HG03039 (cell line): ENCODE data around the gene ANKH.

ENCODE experiments used
- ATAC-seq: cut with Tn5 transposase; IDR thresholded peaks from one replicate; pipeline ENCODE4 v1.9.1; 2021; ENCODE audit warnings: mild to moderate bottlenecking, moderate library complexity; ENCODE audit not compliant: unreplicated experiment

The ANKH gene

DNA sequence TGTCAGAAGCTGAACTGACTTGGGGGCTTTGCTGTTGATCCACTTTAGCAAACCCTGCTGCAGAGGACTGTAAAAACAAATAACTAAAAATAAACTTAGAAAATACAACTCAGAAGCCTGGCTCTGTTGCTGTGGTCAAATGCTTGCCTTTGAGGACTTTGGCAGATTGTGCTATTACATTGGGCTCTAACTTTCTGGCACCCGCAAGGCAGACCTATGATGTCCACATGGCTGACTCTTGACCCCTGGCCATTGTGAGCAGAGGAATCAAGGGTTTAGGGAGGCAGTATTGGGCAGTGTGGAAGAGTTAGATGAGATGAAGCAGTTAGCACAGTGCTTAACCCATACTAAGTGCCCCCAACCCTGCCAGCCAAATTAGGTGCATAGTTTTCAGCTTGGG lies 173.1 kb downstream of the ANKH start:
- ATAC-seq = no peak

DNA sequence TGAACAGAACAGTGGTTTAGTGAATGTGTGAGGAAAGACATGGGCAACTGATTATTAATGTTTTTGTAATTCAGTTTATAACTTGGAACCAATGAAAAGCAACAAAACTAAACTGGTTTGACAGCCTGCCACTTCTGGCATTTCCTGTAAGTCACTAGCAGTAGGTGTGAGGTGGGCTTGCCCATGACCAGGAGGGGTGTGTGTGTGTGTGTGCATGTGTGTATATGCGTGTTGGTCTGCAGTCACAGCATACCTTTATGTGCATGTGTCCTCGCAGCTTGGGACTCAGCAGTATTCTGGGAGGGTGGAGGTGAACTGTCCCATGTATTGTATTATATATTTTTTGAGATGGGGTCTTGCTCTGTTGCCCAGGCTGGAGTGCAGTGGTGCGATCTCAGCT lies 174.7 kb downstream of the ANKH start:
- no peak for ATAC-seq

DNA sequence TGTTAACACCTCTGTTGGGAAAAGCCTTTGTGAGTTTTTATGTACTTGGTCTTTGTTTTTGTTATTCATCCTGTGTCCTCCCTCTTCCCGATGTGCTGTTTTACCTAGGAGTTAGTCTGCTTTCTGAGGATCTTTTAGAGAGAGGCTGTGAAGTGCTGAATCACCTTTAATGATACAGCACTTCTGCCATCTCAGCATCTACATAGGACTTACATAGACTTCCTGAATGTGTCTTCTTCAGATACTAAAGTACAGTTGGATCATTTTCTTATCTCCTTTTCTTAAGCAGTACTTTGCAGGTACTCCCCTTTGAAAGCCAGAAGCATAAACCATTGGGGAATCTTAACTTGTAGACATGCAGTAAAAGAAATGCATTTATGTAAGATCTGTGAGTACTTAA lies 175.5 kb downstream of the ANKH start:
- ATAC-seq = no peak

DNA sequence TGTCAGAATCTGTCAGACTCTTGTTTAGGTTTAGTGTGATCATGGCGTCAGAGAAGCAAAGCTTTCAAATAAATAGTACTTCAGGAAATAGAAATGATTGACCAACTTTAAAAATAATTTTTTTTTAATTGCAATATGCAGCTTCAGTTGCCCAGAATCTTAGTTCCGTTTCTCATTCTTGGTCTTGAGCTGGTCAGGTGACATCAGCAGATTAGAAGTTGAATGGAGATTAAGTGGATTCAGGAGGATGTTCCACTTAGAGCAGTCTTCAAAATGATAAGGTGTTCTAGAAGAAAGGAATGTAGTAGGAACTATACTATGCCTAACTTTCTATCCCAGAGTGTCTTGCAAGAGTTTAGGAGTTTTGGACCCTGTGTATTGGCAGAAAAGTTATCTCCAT lies 176.4 kb downstream of the ANKH start:
- no peak for ATAC-seq

DNA sequence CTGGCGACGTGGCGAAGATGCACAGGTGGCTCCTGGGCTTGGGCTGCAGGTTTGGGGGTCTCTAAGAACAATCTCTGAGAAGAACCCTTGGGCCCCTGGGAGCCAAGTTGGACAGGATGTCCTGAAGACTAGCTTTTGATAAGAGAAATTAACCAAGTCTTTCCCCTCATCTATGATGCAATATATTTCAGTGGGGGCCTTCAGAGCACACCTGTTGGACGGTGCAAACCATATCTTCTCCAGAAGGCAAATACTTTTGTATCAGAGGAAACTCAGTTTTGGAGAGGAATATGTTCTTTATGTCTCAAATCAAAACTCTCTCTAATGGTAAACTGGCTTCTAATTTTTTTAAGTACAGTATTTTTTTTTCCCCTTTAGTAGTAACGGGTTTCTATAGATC lies 178.5 kb downstream of the ANKH start:
- ATAC-seq = no peak

DNA sequence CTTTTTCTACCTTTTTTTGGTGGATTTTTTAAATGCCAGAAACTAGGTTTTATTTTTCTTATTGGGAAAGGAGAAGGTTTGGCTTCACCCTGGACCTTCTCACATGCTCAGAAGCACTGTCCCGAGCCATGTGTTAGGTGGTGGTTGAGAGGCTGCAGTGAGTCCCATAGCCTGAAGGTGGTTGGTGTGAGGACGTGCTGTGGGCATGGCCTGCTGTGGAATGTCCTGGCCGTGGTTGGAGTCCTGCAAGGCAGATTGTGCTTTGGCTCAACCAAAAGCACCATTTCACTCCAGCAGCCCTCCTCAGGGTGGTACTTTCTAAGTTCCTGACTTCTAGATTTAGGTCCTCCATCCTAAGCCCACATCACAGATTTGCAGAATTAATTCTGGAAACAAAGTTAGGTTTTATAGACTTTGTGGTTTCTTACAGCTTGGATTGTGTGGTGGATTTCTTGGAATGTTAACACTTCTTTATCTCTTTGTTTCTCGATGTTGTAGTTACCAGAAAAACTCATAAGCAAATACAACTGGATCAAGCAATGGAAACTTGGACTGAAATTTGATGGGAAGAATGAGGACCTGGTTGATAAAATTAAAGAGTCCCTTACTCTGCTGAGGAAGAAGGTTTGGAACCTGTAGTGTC lies 184.4 kb downstream of the ANKH start:
- no peak for ATAC-seq

DNA sequence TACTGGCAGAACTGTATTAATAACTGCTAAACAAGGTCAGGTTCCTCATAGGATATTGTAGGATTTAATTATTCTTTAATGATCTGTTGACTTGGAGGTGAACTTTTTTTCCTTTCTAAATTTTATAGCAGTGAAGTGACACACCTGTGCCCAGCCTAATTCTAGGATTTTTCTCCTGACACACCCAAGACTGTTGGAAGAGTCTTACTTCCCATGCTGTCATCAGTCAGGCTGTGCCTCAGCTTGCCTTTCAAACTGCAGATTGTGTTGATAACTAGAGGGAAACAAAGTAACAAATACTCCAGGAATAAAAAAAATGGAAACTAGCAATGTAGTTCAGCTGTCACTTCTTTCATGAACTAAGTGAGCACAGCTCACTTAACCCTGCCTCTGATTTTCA lies 185.1 kb downstream of the ANKH start:
- ATAC-seq = no peak

DNA sequence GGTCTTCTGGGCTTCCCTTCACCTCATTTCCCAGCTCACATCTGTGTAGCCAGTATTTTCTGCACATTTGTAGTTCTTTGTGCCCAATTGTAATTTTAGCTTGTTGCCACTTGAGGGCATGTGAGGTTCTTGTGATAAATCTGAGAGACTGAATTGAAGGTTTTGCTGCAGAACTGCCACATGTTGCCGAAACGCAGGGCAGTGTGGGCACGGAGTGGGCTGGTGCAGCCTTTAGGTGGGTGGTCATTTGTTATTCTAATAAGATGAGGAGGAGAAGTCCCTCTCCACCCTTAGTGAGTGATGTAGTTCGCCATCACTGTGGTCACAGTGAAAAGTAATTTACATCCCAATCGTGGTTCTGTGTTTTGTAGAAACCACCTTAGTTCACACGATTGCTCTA lies 185.8 kb downstream of the ANKH start:
- peak; percentile 96 for ATAC-seq

DNA sequence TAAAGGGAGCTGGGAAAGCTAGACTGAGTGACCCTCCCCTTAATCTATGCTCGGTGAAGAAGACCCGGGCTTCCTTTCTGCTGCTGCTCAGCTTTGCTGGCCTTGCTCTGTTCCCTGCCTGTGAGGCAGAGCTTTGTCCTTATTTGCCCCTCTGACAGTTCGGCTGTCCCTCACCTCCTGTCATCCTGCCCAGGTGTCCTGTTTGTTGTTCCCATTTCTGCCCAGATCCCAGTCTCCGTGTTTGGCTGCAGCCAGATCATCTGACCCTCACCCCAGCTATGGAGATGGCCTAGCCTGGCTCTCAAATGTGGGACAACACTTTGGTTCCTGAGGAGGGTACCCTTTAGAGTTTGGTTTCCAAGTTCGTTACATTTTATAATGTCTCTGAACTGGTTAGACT lies 186.8 kb downstream of the ANKH start:
- ATAC-seq = no peak

DNA sequence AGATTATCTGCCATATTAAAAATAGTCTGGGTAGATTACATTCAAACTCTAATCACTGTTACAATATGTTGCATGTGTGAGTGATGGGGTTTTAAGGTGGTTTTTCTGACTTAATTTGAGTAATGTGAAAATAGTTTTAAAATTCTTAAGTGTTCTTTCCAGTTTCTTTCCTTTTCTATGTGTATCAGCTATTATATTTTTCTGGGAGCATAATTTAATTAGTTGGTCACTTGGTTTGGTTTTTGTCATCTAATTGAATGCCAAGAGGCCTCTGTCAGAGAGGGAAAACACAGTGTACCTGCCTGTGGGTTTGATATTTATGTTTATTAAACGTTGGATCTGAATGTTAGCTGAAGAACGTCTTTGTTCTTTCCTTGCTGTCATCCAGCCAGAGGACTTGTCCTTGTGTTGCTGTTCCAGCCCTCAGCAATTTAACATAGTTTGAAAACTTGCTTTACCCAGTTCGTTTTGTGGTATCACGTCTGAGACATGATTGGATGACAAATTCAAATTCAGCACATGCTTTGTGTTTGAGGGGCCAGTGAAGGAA lies 187.6 kb downstream of the ANKH start:
- ATAC-seq = no peak

DNA sequence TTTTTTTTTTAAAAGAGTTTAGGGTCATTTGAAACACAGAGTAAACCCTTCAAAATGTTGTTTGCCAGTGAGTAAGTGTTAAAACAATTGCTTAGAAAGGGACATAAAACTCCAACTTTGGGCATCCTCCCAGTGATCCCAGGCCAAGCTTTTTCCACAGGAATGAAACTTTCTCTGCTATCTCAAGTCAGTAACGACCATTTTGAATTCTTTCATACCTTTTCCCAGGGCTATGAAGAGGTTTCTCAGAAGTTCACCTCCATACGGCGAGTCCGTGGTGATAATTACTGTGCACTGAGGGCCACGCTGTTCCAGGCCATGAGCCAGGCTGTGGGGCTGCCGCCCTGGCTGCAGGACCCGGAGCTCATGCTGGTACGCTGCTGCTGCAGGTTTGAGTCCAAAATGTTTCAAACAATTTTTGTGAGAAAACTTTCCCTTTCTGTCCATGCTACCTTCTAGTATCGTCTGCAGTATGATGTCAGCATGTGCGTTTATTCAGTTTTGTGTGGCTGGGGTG lies 190.3 kb downstream of the ANKH start:
- no peak for ATAC-seq

DNA sequence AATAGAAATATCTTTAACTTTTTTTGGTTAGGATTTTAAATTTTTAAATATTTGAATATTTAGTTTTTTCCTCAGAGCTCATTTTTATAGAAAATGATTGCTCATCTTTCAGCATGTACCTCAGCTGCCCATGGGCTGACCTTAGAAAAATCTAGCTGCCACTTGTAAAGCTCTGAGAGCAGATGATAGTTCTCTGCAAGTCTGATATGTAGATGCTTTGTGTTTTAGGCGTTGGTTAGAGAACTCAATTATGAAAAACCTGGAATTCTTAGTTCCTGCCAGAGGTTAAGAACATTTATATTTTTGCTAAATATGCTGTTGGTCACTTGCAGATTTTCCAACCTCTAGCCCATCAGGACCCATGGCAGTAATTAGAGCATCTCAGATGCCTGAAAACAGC lies 192.0 kb downstream of the ANKH start:
- ATAC-seq = no peak

DNA sequence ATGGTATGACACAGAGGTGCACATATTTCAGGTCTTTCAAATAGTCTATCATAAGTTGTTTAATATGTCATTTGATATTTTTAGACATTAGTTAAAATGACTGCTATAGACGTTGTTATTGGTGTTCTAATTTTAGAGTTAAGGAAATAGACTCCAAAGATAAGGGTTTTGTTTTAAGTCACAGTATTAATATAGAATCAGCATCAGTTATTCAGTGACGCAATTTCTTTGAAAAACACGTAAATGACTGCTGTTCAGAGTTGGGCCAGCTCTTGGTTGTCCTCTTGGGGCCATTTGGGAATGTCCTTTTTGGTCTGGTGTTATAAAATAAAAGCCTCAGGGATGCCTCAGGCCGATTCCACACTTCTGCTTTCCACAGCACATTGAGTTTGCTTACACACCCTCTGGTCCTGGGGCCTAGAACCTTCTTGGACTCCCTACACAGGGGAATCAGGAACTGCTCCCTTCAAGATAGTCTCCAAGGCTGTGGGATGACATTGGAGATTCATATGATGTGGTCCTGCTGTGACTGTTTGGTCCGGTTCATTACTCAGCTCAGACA lies 192.7 kb downstream of the ANKH start:
- no peak for ATAC-seq

DNA sequence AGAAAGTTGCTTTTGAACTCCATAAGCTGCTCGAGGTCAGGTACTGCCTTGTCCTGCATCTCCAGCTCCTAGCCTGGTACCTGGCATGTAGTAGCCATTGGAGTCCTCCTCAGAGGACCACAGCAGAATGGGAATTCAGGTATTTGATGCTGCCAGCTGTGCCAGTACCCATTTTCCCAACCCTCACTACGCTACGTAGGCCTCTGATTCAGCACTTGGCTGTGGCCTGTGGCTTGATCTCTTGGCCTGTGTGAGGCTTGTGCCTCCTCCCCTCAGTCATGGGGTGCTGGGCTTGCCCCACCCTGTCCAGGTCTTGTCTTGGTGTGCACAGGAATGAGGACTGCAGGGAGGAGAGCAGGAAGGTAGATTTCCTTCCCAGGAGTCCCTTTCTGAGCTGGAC lies 195.3 kb downstream of the ANKH start:
- peak; percentile 39 for ATAC-seq

DNA sequence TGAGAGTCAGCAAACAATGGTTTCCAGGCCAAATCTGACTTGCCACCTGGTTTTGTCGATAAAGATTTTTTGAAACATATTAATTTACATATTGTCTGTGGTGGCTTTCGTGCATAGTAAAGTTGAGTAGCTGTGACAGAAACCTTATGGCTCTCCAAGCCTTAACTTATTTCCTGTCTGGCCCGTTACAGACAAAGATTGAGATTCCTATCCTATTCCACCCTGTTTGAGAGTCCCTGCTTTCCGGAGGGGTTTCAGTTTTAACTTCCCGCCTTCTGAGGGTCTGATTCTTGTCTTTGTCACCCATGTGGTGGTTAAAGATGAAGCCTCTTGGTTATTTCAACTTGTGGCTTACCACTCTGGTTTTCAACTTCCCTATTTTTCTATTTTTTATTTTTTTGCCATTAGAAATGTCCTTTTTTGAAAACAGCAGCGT lies 195.7 kb downstream of the ANKH start:
- ATAC-seq = peak; percentile 32

DNA sequence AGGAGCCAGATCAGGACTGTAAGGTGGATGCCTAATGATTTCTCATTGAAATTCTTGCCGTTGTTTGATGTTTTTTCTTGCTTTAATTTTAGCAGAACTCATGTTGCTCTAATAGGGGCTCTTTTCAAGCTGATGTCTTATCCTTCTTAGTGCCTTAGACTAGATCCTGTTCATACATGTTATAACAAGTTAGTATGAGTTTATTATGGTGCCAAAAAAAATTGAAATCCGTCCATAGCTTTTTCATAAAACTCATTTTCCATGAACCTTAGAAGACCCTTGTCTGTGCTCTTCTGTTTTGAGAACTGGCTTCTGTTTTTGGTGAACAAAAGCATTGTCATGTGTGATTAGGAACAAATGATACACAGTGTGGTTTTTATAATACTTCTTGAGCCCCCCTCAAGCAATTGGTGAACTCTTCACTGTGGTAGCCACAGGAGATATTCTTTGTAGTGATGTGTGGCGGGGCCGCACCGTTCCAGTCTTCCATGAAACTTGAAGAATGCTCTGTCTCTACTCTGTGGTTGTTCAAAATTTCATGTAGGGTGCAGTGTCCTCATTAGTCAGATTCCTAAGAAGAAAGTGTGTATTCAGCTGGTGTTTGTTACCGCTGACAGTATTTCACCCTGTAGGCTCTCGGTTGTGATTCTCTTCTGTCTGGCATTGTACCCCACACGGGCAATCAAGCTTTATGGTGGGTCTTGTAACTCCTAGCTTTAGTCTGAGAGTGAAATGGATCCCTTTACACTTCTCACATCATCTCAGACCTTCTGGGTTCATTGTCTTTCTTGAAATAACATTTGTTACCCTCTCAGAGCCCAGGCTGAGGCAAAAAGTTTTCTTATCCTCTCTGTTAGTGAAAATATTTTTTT lies 196.4 kb downstream of the ANKH start:
- ATAC-seq = peak; percentile 1

DNA sequence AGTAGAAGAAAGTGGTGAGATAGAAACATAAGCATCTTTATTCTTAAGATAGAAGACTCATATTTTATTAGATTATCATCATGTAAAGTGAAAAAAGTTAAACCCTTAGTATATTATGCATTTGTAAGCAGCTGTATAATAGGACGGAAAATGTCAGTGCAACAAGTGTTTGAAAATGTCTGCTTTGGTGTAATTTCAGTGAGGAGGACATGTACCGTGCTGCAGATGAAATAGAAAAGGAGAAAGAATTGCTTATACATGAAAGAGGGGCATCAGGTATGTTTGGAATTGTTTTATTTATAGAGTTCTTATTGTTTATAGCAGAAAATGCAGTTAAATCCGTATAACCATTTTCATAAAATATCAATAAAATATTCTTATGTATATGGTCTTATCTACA lies 198.1 kb downstream of the ANKH start:
- ATAC-seq = no peak

DNA sequence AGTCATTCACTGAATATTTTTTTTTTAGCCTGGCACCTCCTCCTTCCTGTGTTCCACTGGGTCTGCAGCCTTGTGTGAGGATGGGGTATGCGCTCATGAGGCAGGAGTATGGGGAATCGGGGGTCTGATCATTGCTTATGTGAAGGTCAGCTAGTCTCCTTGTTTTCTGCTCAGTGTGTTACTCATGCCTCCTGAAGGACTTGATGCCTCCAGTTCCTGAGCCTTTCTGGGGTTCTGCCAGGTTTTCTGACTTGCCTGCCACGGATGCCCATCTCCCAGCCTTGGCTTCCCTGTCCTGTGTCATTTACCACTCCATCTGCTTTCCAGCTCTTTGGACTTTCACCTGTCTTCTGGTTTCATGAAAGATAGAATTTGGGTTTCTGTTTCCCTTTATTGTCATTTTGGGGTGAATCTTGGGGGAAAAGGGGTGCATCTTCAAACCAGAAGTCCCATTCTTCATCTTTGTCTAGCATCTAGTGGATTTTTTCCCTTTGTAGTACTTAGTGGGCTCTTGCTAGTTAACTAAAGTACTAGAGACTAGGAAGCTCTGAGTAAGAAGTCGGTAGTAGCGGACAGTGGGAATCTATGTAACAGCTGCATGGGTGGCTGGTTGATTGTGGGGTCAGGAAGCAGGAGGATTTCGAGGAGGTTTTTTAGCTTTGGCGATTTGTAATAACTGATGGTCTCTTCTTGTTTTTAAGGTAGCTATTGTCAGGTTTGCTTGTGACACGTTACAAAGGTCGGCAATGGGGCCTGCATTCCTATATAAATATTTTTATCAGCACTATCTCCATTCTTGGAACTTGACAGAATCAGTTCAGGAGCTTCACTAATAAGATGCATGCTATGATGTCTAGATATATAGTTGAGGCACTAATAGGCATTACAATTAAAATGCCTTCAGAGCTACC lies 198.8 kb downstream of the ANKH start:
- ATAC-seq = no peak

DNA sequence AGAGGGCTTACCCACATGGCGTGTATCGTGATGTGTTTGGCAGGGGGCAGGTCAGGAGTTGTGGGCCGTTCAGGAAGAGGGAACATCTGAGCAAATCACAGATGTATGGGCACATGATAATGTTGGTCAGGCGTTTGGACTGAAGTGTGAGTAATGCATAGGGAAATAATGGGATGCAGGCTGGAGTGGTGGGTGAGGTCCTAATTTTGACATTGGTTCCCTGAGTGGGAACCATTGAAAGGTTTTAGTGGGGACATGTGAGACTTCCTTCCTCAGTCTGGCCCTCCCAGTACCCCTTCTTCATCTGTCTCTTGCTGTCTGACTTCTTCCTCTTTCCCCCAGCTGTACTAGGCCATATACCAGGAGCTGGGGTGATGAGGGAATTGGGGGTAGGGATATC lies 199.5 kb downstream of the ANKH start:
- no peak for ATAC-seq

DNA sequence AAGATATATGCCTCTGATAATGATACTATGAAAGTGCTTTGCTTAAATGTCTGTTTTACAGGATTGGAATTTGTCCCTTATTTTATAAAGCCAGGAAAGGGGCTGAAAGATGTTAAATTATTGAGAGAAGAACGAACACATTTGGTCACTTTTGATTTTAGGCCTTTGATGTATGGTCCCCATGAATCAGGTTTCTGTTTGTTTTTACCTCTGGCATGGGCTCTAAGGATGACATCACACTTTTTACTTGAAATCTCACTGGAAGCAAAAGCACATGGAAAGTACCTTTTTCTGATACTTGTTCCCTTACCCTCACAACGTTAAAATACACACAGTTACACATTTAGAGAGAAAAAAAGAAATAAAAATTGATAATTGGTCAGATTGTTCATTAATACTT lies 200.2 kb downstream of the ANKH start:
- no peak for ATAC-seq

DNA sequence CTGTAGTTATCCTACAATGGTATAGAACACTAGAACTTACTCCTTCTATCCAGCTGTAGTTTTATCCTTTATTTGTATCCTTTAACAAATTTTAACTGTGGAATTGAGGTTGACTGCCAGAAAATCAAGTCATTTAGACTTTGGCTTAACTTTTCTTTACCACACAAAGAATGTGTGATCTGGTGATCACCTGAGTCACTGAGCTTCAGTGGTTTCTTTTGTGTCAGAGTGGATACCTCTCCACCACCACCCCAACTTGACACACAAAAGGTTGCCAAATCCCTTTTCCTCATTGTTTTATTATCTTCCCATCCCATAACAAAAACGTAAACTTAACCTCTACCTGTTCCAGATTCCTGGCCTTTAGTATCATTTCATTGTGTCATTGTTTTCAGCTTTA lies 201.6 kb downstream of the ANKH start:
- no peak for ATAC-seq
